CD4-positive, alpha-beta T cell treated with Interleukin-6 at 100 ng/mL for 8 hours (primary cell): Measurements from ENCODE around the gene NOX3.
"Not testable (repeated sequence)": the region's sequence is repeated elsewhere in the genome, so short reads cannot be mapped to it uniquely, and the experiment has no call there.

ENCODE experiments used
- DNase-seq: peaks from one replicate; pipeline ENCODE4 v3.0.0-alpha.2; 2020; ENCODE audit warnings: mixed read lengths, low spot score

Gene NOX3, protein sequence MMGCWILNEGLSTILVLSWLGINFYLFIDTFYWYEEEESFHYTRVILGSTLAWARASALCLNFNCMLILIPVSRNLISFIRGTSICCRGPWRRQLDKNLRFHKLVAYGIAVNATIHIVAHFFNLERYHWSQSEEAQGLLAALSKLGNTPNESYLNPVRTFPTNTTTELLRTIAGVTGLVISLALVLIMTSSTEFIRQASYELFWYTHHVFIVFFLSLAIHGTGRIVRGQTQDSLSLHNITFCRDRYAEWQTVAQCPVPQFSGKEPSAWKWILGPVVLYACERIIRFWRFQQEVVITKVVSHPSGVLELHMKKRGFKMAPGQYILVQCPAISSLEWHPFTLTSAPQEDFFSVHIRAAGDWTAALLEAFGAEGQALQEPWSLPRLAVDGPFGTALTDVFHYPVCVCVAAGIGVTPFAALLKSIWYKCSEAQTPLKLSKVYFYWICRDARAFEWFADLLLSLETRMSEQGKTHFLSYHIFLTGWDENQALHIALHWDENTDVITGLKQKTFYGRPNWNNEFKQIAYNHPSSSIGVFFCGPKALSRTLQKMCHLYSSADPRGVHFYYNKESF

DNA sequence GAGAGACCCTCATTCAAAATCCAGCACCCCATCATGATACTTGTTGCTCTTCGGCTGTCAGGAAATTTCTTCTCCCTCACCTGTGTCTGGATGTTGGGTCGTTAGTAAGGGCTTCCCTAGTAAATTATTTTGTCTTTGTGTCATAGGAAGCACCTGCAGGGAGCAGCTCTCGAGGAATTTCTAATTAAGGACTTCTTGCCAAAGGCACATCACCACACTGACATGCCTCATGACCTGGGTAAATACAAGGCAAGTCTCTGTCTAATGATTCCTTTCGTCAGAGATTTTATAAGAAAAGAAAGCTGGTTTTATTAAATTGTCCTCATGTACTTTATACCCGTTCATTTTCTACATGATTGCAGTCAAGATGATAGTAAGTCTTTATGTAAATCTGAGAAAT, at the start of gene NOX3:
NOX3 (minus strand) TSS at position 74 of the 400 bp plus-strand sequence; CDS start at position 35, 39 bp downstream.
- no peak for DNase-seq

DNA sequence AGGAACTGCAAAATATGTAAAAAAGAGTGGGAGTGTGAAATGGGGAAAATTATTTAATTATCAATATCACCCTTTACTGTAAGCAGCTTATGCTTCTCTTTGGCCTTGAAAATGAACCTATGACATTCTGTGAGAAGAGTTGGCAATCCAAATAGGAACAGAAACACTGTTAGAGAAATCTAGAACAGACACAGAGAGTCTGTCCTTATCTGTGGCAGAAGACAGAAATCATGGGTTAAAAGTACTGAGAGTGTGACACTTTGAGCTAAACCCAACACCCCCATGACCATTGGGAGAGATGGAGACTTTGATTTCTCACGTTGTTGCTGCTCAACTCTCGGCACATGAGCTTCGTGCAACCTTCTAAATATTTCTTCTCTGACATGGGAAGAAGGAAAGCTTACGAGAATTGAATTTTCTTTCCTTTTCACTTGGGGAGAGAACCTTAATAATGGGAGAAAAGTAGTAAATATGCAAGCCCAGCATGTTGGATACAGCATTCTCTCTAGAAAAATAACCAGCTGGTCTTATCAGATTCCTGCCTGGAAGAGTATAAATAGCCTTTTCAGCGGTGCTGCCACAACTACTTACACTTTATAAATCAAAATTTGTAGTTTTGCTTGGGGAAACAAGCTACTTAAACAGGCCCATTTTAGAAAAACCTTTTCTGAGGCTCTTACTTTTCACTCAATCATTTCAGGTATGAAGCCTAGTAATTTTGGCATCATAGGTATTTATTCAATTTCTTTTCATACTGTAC, 49.4 kb upstream of the NOX3 start:
- DNase-seq = no peak

DNA sequence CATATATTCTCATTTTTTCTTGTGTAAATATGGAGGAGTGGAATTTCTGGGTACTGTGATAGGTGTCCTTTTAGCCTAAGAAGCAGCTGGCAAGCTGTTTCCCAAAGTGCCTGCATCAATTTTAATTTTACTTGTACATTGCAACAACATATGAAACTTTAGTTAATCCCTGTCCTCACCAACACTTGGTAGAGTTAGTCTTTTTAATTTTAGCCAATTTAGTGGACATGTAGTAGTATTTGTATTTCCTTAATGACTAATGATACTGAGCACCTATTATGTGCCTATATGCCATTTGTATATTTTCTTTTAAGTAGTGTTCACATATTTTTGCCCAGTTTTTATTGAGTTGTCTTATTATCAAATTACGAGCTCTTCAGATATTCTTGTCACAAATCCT, 46.8 kb upstream of the NOX3 start:
- no peak for DNase-seq

DNA sequence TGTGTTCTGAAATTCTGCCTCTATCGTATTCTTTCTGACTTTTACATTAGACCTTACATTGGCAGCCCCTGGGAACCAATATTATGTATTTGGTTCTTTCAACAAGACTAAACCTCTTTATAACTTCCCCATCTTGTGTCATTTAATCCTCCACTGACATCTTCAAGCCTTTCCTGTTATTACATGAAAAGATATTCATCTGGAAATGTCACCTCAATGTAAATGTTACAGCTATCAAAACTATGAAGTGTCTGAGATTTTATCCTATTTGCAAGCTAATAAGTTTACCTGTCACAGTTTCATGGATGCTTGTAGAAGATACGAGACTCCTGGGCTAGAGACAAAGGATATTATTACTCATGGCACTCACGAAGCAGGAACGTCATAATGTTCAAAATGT, 43.9 kb upstream of the NOX3 start:
- no peak for DNase-seq

DNA sequence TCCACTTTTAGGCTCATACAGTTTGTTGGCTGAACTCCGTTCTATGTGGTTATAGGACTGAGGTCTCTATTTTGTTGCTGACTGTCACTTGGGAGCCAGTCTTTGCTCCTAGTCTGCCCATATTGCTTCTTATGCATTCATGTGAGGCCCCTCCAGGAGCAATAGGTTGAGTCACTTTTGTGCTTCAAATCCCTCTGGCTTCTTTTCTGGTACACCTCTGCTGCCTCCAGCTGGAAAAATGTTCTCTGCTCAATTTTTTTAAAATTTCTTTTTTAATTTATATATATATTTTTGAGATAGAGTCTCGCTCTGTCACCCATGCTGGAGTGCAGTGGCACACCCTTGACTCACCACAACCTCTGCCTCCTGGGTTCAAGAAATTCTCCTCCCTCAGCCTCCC, 42.7 kb upstream of the NOX3 start:
- no peak for DNase-seq

DNA sequence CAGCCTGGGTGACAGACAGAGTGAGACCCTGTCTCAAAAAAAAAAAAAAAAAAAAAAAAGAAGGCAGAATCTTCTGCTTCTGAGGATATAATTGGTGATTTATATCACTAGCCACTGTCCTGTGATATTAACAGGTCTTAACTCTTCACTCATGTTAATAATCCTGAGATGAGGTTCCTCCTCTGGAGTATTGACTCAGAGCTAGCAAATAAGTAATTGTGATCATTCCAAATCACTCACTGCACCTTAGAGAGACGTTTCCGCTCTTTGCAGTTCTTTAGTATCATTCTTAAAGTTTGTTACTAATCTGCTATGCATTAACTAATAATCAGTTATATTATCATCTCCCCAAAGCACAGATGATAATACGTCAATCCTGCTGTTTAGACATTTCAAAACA, 41.6 kb upstream of the NOX3 start:
- DNase-seq = no peak

DNA sequence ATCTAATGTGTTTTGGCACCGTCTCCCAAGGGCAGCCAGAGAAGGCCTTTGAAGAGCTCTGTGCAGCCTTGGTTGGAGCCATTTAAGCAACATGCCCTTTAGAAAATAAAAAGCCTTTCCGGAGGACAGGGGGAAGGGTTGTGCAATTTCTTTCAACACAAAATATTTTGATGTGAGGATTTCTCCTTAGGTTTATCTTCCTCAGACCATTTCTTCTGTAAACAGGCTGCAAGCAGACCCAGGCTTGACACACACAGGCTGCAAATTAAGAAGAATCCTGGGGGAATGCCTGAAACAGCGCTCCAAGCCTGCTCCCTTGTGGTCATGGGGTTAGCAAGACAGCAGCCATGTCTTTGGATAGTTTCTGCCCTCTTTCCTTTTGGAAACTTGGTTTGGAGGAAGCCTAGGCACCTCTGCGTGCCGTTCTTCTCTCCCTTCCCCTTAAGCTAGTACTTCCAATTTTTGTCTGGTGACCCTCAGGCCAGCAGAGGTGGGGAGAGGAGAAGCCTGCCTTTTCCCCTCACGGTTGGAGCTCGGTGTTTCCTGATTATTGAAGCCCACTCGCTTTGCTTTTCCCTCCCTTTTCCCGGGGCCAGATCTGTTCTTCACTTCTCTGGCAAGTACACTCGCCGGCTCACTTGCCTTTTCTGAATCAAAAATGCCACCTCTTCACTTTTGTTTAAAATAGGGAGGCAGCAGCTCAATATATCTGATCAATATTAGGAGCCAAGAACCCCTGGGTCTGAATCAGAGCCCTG, 39.6 kb upstream of the NOX3 start:
- DNase-seq = no peak

DNA sequence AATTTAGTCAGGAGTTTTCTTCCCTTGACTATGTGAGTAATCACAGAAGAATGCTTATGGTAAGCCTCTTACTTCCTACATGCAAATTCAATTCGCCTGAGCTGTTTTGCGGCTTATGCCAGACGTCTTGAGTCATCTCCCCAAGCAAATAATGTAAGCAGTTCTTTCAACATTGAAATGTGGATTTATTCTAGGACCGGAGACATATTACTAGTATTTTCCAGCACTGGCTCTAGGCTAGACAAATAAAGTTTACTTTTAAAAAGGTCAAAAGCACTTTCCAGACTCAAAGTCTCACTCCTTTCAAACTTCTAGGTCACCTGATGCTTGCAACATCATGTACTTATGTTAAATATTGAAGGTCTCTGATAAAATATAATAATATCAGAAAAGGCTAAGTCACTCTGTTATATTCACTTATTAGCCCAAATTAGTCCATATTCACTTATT, 38.1 kb upstream of the NOX3 start:
- no peak for DNase-seq

DNA sequence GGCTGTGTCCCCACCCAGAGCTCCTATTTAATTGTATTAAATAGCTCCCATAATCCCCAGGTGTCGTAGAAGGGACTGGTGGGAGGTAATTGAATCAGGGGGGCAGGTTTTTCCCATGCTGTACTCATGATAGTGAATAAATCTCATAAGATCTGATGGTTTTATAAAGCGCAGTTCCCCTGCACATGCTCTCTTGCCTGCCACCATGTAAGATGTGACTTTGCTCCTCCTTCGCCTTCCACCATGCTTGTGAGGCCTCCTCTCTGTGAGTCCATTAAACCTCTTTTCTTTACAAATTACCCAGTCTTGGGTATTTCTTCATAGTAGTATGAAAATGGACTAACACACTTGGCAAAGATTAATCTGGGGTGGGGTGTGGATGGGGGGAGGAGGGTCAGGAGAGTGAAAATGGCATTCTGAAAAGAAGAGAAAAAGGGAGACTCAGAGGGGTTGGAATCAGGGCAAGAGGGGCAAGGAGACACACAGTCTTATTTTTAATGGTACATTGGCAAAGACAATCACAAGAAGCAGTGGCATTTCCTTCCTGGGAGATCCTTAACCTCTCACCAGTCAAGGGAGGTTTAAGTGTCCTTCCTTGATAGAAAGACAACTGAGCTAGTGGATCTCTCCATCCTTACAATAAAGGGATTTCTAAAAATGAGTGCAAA, 37.5 kb upstream of the NOX3 start:
- no peak for DNase-seq

DNA sequence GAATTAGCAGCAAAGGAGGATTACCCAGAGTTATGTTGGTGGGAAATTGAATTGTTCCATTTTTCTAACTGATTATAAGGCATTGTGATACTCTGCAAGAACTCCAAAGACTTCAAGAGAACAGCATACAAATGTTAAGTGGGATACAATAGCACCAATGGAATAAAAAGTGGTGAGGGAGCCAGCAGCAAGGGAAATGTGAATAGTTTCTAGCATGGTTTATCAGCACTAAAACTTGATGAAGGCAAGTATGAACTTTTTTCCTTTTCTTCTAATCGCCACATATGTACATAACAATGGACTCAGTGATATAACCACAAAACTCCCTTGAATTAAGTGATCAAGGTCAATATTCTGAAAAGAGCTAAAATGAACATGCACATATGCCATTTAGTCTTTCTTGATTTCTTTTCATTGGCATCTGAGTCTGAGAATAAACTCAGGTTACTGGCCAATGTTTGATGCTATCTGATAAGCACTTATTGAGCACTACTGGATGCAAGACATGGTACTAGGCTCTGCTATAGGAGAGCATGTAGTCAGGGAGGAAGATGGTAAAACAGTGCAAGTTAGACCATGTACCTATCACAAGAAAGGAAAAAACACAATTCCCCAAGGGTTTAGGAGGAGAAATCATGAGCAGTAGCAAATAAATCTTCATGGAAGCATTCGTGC, 36.6 kb upstream of the NOX3 start:
- no peak for DNase-seq

DNA sequence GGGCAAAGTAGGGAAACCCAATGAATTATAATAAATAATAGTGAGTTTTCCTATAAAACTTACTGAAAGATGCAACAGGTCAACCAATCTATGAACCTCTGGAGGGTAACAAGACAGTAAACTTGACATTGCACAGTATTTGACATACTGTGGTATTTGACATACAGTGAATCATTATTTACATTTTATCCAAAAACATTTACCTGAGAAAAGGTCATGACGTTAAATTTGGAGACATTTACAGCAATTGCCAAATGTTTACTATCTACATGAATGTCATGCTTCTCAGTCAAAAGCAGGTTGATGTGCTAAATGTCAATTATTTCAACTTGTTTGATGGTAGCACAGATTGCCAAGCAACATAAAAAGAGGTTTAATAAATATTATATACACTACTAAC, 35.8 kb upstream of the NOX3 start:
- no peak for DNase-seq

DNA sequence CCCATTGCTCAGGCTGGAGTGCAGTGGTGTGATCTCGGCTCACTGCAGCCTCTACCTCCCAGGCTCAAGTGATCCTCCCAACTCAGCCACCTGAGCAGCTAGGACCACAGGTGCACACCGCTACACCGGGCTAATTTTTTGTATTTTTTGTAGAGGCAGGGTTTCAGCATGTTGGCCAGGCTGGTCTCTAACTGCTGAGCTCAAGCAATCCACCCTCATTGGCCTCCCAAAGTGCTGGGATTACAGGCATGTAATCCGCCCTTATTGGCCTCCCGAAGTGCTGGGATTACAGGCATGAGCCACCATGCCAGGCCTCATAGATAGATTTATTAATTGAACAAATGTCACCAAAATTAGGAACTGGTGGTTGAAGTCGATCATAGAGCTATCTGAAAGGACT, 32.6 kb upstream of the NOX3 start:
- DNase-seq = not testable (repeated sequence)

DNA sequence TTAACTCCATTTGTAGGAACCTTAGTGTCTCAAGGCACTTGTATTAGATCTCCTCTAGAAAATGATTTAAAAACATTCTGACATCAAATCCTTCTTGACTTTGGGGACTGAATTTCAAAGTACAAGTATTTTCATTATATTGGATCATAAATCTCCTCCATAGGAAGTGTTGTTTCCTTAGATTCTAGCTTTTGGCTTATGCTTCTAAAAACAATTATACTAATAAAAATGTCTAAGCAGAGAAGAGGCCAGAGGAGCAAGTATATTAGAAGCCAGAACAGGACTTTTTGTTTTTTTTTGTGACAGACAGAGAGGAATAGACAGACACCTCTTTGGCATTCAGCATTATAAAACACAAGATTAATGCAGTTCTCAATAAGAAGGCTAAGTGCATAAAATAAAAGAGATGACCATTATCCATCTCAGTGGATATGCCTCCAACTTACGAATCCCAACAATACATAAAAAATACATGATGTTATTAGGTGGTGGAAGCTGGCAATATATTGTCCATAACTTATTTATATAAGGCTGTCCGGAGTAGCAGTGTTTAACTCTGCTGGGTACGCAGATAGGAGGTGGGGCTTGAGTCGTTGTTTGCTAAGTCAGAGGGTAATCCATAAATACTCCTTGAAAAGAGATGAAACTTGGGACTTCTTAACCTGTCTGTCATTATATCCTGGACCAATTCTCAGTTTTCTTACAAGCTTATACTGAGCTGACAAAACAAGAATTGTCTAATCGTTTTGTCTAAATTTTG, 31.9 kb upstream of the NOX3 start:
- DNase-seq = no peak

DNA sequence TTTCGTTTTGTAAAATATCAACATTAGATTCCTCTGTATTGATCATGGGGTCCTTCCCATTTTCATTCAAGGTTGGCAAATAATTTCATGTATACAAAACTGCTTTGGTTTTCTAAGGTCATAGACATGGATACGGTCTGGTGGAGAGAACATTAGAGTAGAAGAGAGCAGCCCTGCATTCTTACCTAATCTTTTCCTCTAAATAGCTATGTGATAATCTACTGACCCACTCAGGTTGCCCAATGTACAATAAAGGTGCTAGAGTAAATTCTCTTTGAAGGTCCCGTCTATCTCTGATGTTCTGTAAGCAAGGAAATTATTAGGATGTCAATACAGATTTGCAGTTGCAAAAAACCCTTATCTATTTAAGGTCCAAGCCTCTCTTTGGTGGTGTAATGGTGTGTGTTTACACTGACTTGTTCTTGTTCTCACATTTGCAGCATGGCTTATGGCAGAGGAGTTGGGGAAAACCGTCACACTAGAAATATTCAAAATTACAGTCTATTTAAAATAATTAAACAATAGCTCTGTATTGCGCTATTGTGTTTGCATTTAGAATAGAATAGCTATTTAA, 31.2 kb upstream of the NOX3 start:
- DNase-seq = no peak

DNA sequence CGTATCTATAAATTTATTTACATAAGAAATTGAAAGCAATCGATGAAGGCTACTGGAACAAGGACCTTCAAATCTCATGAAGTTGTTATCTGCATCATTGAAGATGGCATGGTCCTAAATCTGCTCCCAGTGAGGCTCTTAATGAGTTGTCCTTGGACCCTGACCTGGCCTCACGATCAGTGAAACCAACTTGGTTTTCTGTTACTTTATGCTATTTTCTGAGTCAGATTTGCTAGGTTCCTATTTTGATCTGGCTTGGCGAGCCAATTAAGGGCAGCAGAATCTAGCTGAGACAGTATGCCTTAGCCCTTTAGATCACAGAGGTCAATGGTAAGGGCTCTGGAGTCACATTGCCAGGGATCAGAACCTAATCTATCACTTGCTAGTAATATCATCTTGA, 30.1 kb upstream of the NOX3 start:
- DNase-seq = no peak

DNA sequence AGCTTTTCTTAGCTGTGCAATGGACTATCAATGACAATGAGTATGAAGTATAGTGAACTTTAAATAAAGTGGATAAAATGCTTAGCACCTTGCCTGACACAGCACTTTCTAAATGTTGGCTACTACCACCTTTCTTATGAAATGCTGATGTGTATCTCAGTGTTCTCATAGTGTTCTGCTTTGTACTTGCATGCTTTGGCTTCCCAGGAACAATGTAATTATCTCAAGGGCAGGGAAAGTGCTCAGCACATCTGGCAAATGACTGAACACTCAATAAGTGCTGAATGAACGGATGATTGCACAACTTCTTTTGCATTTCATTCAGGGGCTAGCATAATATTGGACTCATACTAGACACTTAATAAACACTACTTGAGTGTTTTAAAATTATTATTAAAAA, 28.2 kb upstream of the NOX3 start:
- no peak for DNase-seq

DNA sequence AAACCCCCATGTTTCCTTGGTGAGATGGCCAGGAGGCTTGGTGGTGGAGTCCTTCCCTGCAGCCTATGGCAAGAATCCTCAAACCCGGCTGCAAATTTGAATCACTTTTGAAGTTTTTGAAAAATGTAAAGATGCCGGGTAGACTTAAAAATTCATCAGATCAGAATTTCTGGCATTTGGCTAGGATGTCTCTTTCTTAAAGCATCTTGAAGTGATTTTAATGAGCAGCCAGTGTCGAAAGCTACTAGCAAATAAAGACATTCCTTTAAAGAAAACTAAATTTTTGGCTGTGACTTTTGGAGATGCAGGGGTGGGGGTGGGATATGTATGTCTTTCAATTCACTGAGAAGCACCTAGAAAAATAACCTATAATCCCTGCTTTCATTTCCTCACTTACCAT, 25.6 kb upstream of the NOX3 start:
- DNase-seq = no peak

DNA sequence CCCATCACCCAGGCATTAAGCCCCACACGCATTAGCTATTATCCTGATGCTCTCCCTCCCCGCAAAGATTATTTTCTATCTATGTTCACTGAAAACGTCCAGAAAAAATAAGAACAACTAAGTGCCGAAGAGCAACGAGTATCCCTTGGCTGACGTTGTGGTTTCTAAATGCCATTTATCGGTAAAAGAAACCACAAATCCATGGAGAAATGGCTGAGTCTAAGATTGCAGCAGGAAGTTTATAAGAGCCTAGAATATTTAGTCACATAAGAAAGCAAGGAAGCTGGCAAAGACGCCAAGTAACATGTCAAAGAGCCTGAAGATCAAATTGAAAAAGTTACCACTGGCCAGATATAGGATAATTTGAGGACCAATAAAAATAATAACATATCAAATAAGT, 18.1 kb upstream of the NOX3 start:
- DNase-seq = no peak

DNA sequence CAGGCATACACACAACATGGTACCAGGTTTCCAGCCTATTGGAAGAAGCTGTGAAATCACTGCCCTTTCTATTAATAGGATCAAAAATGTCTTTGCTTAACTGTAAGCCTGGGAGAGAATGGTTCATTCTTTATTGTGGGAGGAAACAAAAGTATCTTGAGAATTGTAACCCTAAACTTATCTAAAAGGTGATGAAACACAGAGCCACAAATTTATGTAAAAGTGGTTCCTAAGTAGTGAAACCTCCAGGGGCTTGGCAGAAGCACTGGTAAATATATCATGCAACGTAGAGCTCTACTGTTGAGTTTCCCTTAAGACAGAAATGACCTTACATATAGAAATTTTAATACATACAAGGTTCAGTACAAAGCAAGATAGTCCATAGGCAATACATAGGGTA, 17.2 kb upstream of the NOX3 start:
- no peak for DNase-seq

DNA sequence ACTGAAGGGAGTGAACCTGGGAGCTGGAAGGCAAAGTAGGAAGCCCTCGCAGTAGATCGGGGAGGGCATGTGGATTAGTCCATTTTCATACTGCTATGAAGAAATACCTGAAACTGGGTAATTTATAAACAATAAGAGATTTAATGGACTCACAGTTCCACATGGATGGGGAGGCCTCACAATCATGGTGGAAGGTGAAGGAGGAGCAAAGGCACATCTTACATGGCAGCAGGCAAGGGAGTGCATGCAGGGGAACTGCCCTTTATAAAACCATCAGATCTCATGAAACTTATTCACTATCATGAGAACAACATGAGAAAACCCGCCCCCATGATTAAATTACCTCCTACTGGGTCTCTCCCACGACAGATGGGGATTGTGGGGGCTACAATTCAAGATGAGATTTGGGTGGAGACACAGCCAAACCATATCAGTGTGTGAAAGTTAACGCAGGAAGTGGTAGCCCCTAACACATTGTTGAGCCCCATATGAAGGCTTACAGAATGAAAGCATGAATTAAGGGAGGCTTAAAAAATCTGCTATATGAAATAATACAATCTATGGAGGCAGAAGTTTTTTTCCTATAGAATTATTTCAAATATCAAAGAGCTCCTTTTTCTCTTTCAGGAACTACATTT, 15.5 kb upstream of the NOX3 start:
- DNase-seq = not testable (repeated sequence)
